Measurements from ENCODE around the gene CTBP2. TPM values are rescaled to one million over a fixed set of nuclear protein-coding genes. Genes with fewer than 3 reads are reported as not detected.

The CTBP2 gene
- total RNA-seq, 1 experiment from 2014 or later: 75.4 TPM

- no peaks in the 10 kb centered on the region for H3K9me3 ChIP-seq (replicated peaks)
- H3K27me3 ChIP-seq (replicated peaks): no peaks in the 10 kb centered on the region
- peaks cover 52% of the 10 kb centered on the region for H3K36me3 ChIP-seq
- H3K4me3 ChIP-seq: no peak overlapping the region
- peaks cover 7% of the 10 kb centered on the region for H3K4me1 ChIP-seq (replicated peaks)
- no peak overlapping the region for H3K27ac ChIP-seq
- DNase-seq (ENCODE audit: low read depth in 1 of 2, low spot score in 2 of 2): no peak
Observed at GRCh38 chr10:125022671-125023070, 137.7 kb downstream of the CTBP2 start.

DNA sequence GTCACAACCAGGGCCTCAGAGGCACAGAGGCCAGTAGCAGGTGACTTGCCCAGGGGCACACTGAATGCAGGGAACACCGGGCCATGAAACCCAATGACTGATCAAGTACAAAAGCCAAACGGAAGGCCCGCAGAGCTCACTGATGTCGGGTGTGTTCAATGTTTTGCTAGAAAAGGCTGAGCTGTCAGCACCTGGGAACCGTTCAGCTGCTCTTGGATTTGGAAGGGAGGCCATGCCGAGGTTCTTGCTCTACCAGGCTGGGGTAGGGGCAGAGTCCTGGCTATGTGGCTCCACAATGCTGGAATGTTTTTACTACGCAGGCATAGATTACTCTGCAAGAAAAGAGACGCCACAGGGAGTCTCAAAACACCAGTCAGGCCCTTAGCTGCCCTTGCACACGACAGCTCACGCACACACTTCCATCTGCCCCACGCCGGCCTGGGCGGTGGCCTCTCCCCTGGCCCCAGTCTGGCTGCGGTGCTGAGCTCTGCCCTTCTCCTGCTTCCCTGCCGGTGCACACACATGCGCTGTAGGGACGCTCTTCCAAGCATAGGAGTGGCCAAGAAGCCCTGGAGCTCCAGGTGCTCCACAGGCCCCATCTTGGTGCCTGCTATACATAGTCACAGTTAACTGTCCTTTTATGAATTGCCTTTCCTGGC lies 138.5 kb downstream of the CTBP2 start:
- Histone ChIP-seq H3K36me3 (peaks cover 49% of the 10 kb centered on the region), H3K27ac (no peak overlapping the region), H3K4me3 (no peak overlapping the region), H3K4me1 (replicated peaks) (peaks cover 7% of the 10 kb centered on the region), H3K9me3 (replicated peaks) (no peaks in the 10 kb centered on the region), H3K27me3 (replicated peaks) (no peaks in the 10 kb centered on the region)
- no peak for DNase-seq (ENCODE audit: low read depth in 1 of 2, low spot score in 2 of 2)

- H3K4me3 ChIP-seq: no peak overlapping the region
Observed at GRCh38 chr10:125020871-125021270, 139.5 kb downstream of the CTBP2 start.

DNA sequence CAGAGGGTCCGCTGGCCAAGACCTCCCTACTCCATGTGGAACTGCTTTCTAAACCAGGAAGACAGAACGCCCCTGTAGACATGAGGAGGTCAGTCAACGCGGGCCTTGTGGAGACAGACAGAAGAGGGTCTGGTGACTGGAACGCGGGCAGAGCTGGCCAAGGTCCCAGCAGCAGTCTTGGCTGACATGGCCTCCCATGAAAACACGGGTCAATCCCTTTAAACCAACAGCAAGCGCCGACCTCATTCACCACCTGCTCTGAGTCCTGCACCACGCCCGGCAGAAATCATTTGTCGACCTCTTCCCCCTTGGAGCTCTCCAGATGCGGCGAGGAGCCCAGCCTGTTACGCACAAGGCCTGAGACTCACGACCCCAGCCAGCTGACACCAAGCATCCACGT lies 140.0 kb downstream of the CTBP2 start:
- Histone ChIP-seq H3K36me3 (peaks cover 37% of the 10 kb centered on the region), H3K27me3 (replicated peaks) (no peaks in the 10 kb centered on the region), H3K9me3 (replicated peaks) (no peaks in the 10 kb centered on the region), H3K4me3 (no peak overlapping the region), H3K4me1 (replicated peaks) (peaks cover 4% of the 10 kb centered on the region), H3K27ac (no peak overlapping the region)
- no peak for DNase-seq (ENCODE audit: low read depth in 1 of 2, low spot score in 2 of 2)

More at GRCh38 chr10:125020871-125021270, 139.5 kb downstream of the CTBP2 start:
- H3K27me3 ChIP-seq (replicated peaks): no peaks in the 10 kb centered on the region
- peaks cover 42% of the 10 kb centered on the region for H3K36me3 ChIP-seq
- H3K4me1 ChIP-seq (replicated peaks): peaks cover 7% of the 10 kb centered on the region
- no peak for DNase-seq (ENCODE audit: low read depth in 1 of 2, low spot score in 2 of 2)
- H3K9me3 ChIP-seq (replicated peaks): no peaks in the 10 kb centered on the region
- H3K27ac ChIP-seq: no peak overlapping the region

GRCh38 chr10:125018576-125019143 lies 141.7 kb downstream of the CTBP2 start:
- no peak overlapping the region for H3K27ac ChIP-seq
- no peak overlapping the region for H3K4me3 ChIP-seq
- peaks cover 29% of the 10 kb centered on the region for H3K36me3 ChIP-seq
- no peaks in the 10 kb centered on the region for H3K27me3 ChIP-seq (replicated peaks)
- H3K4me1 ChIP-seq (replicated peaks): no peaks in the 10 kb centered on the region
- DNase-seq (ENCODE audit: low read depth in 1 of 2, low spot score in 2 of 2): no peak
- no peaks in the 10 kb centered on the region for H3K9me3 ChIP-seq (replicated peaks)

DNA sequence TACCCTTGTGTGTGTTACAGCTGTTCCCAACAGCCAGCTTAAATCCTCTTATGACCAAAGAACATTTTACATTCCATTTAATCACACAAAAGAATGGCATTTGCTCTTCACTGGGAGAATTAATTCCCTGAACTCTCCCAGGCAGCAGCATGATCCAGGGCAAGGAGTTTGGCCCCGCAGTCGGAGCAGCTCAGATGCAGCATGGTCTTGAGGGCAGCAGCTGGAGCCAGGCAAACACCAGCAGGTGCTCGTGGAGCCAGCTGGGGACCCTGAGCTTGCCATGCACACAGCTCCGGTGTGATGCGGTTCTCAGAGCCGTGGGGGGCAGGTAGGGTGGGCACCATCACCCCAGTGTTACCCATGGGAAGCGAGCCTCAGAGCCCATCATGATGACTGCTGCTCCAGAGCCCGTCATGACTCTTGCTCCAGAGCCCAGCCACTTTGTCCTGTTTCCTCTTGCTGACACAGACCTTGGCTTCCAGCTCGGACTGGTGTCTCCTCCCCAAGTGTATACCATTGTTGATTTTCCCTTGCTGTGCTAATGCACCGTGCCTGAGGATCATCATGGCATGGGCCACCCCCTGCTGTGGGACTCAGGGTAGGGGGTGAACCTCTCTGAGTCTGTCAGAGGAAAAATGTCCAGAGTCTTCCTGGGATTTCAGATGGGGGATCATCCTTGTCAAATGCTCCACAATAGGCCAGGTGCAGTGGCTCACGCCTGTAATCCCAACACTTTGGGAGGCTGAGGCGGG lies 142.6 kb downstream of the CTBP2 start:
- DNase-seq (ENCODE audit: low read depth in 1 of 2, low spot score in 2 of 2): no peak
- Histone ChIP-seq H3K9me3 (replicated peaks) (no peaks in the 10 kb centered on the region), H3K36me3 (peaks cover 25% of the 10 kb centered on the region), H3K4me1 (replicated peaks) (peaks cover 8% of the 10 kb centered on the region), H3K4me3 (no peak overlapping the region), H3K27me3 (replicated peaks) (no peaks in the 10 kb centered on the region), H3K27ac (no peak overlapping the region)

- no peak overlapping the region for H3K4me3 ChIP-seq
- H3K9me3 ChIP-seq (replicated peaks): no peaks in the 10 kb centered on the region
- DNase-seq (ENCODE audit: low read depth in 1 of 2, low spot score in 2 of 2): no peak
- H3K27ac ChIP-seq: no peak overlapping the region
- H3K4me1 ChIP-seq (replicated peaks): peaks cover 18% of the 10 kb centered on the region
- no peaks in the 10 kb centered on the region for H3K27me3 ChIP-seq (replicated peaks)
- H3K36me3 ChIP-seq: peaks cover 23% of the 10 kb centered on the region
Observed at GRCh38 chr10:125016611-125017202, 143.7 kb downstream of the CTBP2 start.

DNA sequence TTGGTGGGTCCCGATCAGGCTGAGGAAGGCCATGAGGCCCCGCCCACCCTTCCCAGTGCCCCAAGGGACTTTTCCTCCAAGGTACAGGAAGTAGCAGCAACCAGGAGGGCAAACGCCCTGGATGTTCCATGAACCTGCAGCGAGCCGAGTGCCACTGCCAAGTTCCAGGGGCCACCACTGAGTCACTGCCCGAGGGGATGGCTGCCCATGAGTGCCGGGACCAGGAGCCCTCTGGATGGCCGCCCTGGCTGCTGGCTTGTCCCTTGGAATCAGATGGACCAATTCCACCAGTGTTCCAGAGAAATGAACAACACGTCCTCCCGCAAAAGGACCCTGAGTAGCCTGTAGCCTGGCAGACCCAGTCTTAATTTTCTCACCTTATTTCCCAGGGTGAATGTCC lies 144.2 kb downstream of the CTBP2 start:
- Histone ChIP-seq H3K36me3 (peaks cover 21% of the 10 kb centered on the region), H3K27me3 (replicated peaks) (no peaks in the 10 kb centered on the region), H3K9me3 (replicated peaks) (no peaks in the 10 kb centered on the region), H3K4me3 (no peak overlapping the region), H3K27ac (no peak overlapping the region), H3K4me1 (replicated peaks) (peaks cover 24% of the 10 kb centered on the region)
- no peak for DNase-seq (ENCODE audit: low read depth in 1 of 2, low spot score in 2 of 2)

GRCh38 chr10:125015356-125015944 lies 144.9 kb downstream of the CTBP2 start:
- H3K27me3 ChIP-seq (replicated peaks): no peaks in the 10 kb centered on the region
- no peak for DNase-seq (ENCODE audit: low read depth in 1 of 2, low spot score in 2 of 2)
- H3K4me1 ChIP-seq (replicated peaks): peaks cover 27% of the 10 kb centered on the region
- H3K9me3 ChIP-seq (replicated peaks): 0 out of 2 replicates have a peak, but pooled peaks cover under 1% of the 10 kb centered on the region
- H3K4me3 ChIP-seq: no peak overlapping the region
- peaks cover 24% of the 10 kb centered on the region for H3K36me3 ChIP-seq
- H3K27ac ChIP-seq: no peak overlapping the region

DNA sequence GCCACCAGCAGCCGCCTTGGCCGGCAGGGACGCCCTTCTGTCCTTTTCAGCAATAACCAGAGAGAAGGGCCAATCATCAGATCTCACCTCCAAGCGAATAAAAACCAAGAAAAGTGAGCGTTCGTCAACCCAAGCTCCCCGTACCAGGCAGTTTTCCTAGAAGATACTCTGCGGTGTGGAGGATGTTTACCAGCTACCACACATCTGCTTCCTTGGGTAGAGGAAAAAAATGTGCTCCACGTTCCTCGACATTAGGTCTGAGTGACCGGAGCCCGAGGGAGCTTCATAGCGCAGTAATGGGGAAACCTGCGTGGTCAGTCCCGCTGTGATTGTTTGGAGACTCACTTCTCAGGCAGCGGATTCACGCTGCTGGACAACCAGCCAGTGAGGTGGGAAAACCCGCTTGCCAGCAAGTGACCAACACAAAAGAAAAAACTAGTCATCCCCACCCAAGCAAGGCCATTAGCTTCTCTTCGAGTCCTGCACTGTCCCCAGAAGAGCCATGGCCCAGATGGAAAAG lies 145.5 kb downstream of the CTBP2 start:
- H3K4me1 ChIP-seq (replicated peaks): peaks cover 27% of the 10 kb centered on the region
- H3K9me3 ChIP-seq (replicated peaks): 0 out of 2 replicates have a peak, but pooled peaks cover 3% of the 10 kb centered on the region
- no peak overlapping the region for H3K4me3 ChIP-seq
- H3K27ac ChIP-seq: no peak overlapping the region
- H3K36me3 ChIP-seq: peaks cover 26% of the 10 kb centered on the region
- DNase-seq (ENCODE audit: low read depth in 1 of 2, low spot score in 2 of 2): no peak
- no peaks in the 10 kb centered on the region for H3K27me3 ChIP-seq (replicated peaks)

- H3K4me3 ChIP-seq: no peak overlapping the region
- no peak for DNase-seq (ENCODE audit: low read depth in 1 of 2, low spot score in 2 of 2)
- H3K27me3 ChIP-seq (replicated peaks): no peaks in the 10 kb centered on the region
- H3K36me3 ChIP-seq: peaks cover 24% of the 10 kb centered on the region
- no peak overlapping the region for H3K27ac ChIP-seq
- 0 out of 2 replicates have a peak, but pooled peaks cover 3% of the 10 kb centered on the region for H3K9me3 ChIP-seq (replicated peaks)
- peaks cover 27% of the 10 kb centered on the region for H3K4me1 ChIP-seq (replicated peaks)
Observed at GRCh38 chr10:125014086-125014830, 146.1 kb downstream of the CTBP2 start.

DNA sequence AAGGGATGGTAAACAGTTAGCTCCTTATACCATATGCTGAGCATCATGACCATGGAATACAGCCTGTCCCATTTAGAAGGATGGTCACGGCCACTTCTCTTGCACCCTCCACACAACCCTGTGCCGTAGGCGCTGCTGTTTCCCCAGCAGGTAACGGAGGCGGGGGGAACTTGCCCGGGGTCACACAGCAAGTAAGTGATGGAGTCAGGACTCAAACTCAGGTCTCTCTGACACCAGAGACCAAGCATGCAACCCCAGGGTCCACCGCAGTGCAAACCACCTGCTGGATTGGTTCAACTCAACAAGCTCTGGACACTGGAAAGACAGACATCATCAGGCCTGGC lies 146.9 kb downstream of the CTBP2 start:
- Histone ChIP-seq H3K4me1 (replicated peaks) (peaks cover 27% of the 10 kb centered on the region), H3K27me3 (replicated peaks) (no peaks in the 10 kb centered on the region), H3K27ac (no peak overlapping the region), H3K9me3 (replicated peaks) (0 out of 2 replicates have a peak, but pooled peaks cover 3% of the 10 kb centered on the region), H3K4me3 (no peak overlapping the region), H3K36me3 (peaks cover 25% of the 10 kb centered on the region)
- no peak for DNase-seq (ENCODE audit: low read depth in 1 of 2, low spot score in 2 of 2)
